ENCODE measurements around the gene SRSF7.
"Not testable (repeated sequence)": the region's sequence is repeated elsewhere in the genome, so short reads cannot be mapped to it uniquely, and the experiment has no call there.

The SRSF7 gene

GRCh38 chr2:38792321-38792720 lies 41.2 kb upstream of the SRSF7 start:
- H3K4me3 ChIP-seq (ENCODE audit: control insufficient read depth in 1 of 7, extremely low read depth in 1 of 7, insufficient read depth in 4 of 7, low read depth in 2 of 7, low read length in 6 of 7); H3K9me3 ChIP-seq (ENCODE audit: control extremely low read depth in 1 of 5, control insufficient read depth in 4 of 5, insufficient read depth in 2 of 5, low read depth in 1 of 5, low read length in 4 of 5); CTCF ChIA-PET; H3K4me1 ChIP-seq (ENCODE audit: control extremely low read depth in 1 of 4, control insufficient read depth in 4 of 4, insufficient read depth in 4 of 4, low read length in 3 of 4); POLR2A ChIA-PET; DNase-seq; H3K36me3 ChIP-seq (ENCODE audit: control insufficient read depth in 4 of 4, insufficient read depth in 4 of 4, low read length in 3 of 4); H3K27ac ChIP-seq (ENCODE audit: insufficient read depth in 1 of 2, low read depth in 1 of 2, low read length in 2 of 2, poor library complexity in 1 of 2, severe bottlenecking in 2 of 2); H3K27me3 ChIP-seq (replicated peaks in 2 of 5; ENCODE audit: control insufficient read depth in 4 of 5, insufficient read depth in 5 of 5, low read length in 4 of 5): not testable (repeated sequence)
- WGBS (ENCODE audit: insufficient coverage): 100% methylated on average over 5 of the region's 8 CpGs

GRCh38 chr2:38791744-38792143 lies 40.6 kb upstream of the SRSF7 start:
- no peak overlapping the region for H3K27ac ChIP-seq (ENCODE audit: insufficient read depth in 1 of 2, low read depth in 1 of 2, low read length in 2 of 2, poor library complexity in 1 of 2, severe bottlenecking in 2 of 2)
- CTCF ChIA-PET: no interaction called here
- H3K9me3 ChIP-seq (ENCODE audit: control extremely low read depth in 1 of 5, control insufficient read depth in 4 of 5, insufficient read depth in 2 of 5, low read depth in 1 of 5, low read length in 4 of 5): no peaks in the 10 kb centered on the region
- POLR2A ChIA-PET: no interaction called here
- H3K4me1 ChIP-seq (ENCODE audit: control extremely low read depth in 1 of 4, control insufficient read depth in 4 of 4, insufficient read depth in 4 of 4, low read length in 3 of 4): no peaks in the 10 kb centered on the region
- peak in 2 of 3 donors; percentile 35 to 47 for DNase-seq
- no peaks in the 10 kb centered on the region for H3K27me3 ChIP-seq (replicated peaks in 2 of 5; ENCODE audit: control insufficient read depth in 4 of 5, insufficient read depth in 5 of 5, low read length in 4 of 5)
- no peak overlapping the region for H3K4me3 ChIP-seq (ENCODE audit: control insufficient read depth in 1 of 7, extremely low read depth in 1 of 7, insufficient read depth in 4 of 7, low read depth in 2 of 7, low read length in 6 of 7)
- no peaks in the 10 kb centered on the region for H3K36me3 ChIP-seq (ENCODE audit: control insufficient read depth in 4 of 4, insufficient read depth in 4 of 4, low read length in 3 of 4)
- WGBS (ENCODE audit: insufficient coverage): 14% methylated on average over 1 of the region's 1 CpG

- ChIA-PET CTCF (no interaction called here), POLR2A (no interaction called here)
- Histone ChIP-seq H3K27me3 (replicated peaks in 2 of 5; ENCODE audit: control insufficient read depth in 4 of 5, insufficient read depth in 5 of 5, low read length in 4 of 5) (no peaks in the 10 kb centered on the region), H3K36me3 (ENCODE audit: control insufficient read depth in 4 of 4, insufficient read depth in 4 of 4, low read length in 3 of 4) (no peaks in the 10 kb centered on the region), H3K9me3 (ENCODE audit: control extremely low read depth in 1 of 5, control insufficient read depth in 4 of 5, insufficient read depth in 2 of 5, low read depth in 1 of 5, low read length in 4 of 5) (no peaks in the 10 kb centered on the region), H3K4me3 (ENCODE audit: control insufficient read depth in 1 of 7, extremely low read depth in 1 of 7, insufficient read depth in 4 of 7, low read depth in 2 of 7, low read length in 6 of 7) (no peak overlapping the region), H3K27ac (ENCODE audit: insufficient read depth in 1 of 2, low read depth in 1 of 2, low read length in 2 of 2, poor library complexity in 1 of 2, severe bottlenecking in 2 of 2) (no peak overlapping the region), H3K4me1 (ENCODE audit: control extremely low read depth in 1 of 4, control insufficient read depth in 4 of 4, insufficient read depth in 4 of 4, low read length in 3 of 4) (no peaks in the 10 kb centered on the region)
- DNase-seq: no peak
- WGBS (ENCODE audit: insufficient coverage): 90% methylated on average over 12 of the region's 14 CpGs
Measured at GRCh38 chr2:38789691-38790090, 38.5 kb upstream of the SRSF7 start.

GRCh38 chr2:38788306-38788705 lies 37.1 kb upstream of the SRSF7 start:
- CTCF ChIA-PET: no interaction called here
- H3K9me3 ChIP-seq (ENCODE audit: control extremely low read depth in 1 of 5, control insufficient read depth in 4 of 5, insufficient read depth in 2 of 5, low read depth in 1 of 5, low read length in 4 of 5): no peaks in the 10 kb centered on the region
- H3K4me3 ChIP-seq (ENCODE audit: control insufficient read depth in 1 of 7, extremely low read depth in 1 of 7, insufficient read depth in 4 of 7, low read depth in 2 of 7, low read length in 6 of 7): no peak overlapping the region
- no peak overlapping the region for H3K27ac ChIP-seq (ENCODE audit: insufficient read depth in 1 of 2, low read depth in 1 of 2, low read length in 2 of 2, poor library complexity in 1 of 2, severe bottlenecking in 2 of 2)
- DNase-seq: no peak
- WGBS (ENCODE audit: insufficient coverage): 100% methylated on average over 1 of the region's 6 CpGs
- peaks cover 0 to 2% (median 0%) of the 10 kb centered on the region in 4 experiments for H3K36me3 ChIP-seq (ENCODE audit: control insufficient read depth in 4 of 4, insufficient read depth in 4 of 4, low read length in 3 of 4)
- no peaks in the 10 kb centered on the region for H3K27me3 ChIP-seq (replicated peaks in 2 of 5; ENCODE audit: control insufficient read depth in 4 of 5, insufficient read depth in 5 of 5, low read length in 4 of 5)
- POLR2A ChIA-PET: no interaction called here
- H3K4me1 ChIP-seq (ENCODE audit: control extremely low read depth in 1 of 4, control insufficient read depth in 4 of 4, insufficient read depth in 4 of 4, low read length in 3 of 4): no peaks in the 10 kb centered on the region

GRCh38 chr2:38783586-38783985 lies 32.4 kb upstream of the SRSF7 start:
- POLR2A ChIA-PET: no interaction called here
- peaks cover under 1 to 7% (median 6%) of the 10 kb centered on the region in 4 experiments for H3K4me1 ChIP-seq (ENCODE audit: control extremely low read depth in 1 of 4, control insufficient read depth in 4 of 4, insufficient read depth in 4 of 4, low read length in 3 of 4)
- no peak overlapping the region for H3K27ac ChIP-seq (ENCODE audit: insufficient read depth in 1 of 2, low read depth in 1 of 2, low read length in 2 of 2, poor library complexity in 1 of 2, severe bottlenecking in 2 of 2)
- H3K36me3 ChIP-seq (ENCODE audit: control insufficient read depth in 4 of 4, insufficient read depth in 4 of 4, low read length in 3 of 4): peaks cover 4 to 20% (median 8%) of the 10 kb centered on the region in 4 experiments
- H3K4me3 ChIP-seq (ENCODE audit: control insufficient read depth in 1 of 7, extremely low read depth in 1 of 7, insufficient read depth in 4 of 7, low read depth in 2 of 7, low read length in 6 of 7): no peak overlapping the region
- H3K9me3 ChIP-seq (ENCODE audit: control extremely low read depth in 1 of 5, control insufficient read depth in 4 of 5, insufficient read depth in 2 of 5, low read depth in 1 of 5, low read length in 4 of 5): no peaks in the 10 kb centered on the region
- DNase-seq: no peak
- CTCF ChIA-PET: no interaction called here
- no peaks in the 10 kb centered on the region for H3K27me3 ChIP-seq (replicated peaks in 2 of 5; ENCODE audit: control insufficient read depth in 4 of 5, insufficient read depth in 5 of 5, low read length in 4 of 5)

GRCh38 chr2:38778687-38779082 lies 27.5 kb upstream of the SRSF7 start:
- Histone ChIP-seq H3K27me3 (replicated peaks in 2 of 5; ENCODE audit: control insufficient read depth in 4 of 5, insufficient read depth in 5 of 5, low read length in 4 of 5) (peaks cover 0 to 13% (median 3%) of the 10 kb centered on the region in 5 experiments), H3K27ac (ENCODE audit: insufficient read depth in 1 of 2, low read depth in 1 of 2, low read length in 2 of 2, poor library complexity in 1 of 2, severe bottlenecking in 2 of 2) (peak overlapping the region; percentile 75 to 84), H3K9me3 (ENCODE audit: control extremely low read depth in 1 of 5, control insufficient read depth in 4 of 5, insufficient read depth in 2 of 5, low read depth in 1 of 5, low read length in 4 of 5) (no peaks in the 10 kb centered on the region), H3K4me1 (ENCODE audit: control extremely low read depth in 1 of 4, control insufficient read depth in 4 of 4, insufficient read depth in 4 of 4, low read length in 3 of 4) (peaks cover 3 to 12% (median 9%) of the 10 kb centered on the region in 4 experiments), H3K36me3 (ENCODE audit: control insufficient read depth in 4 of 4, insufficient read depth in 4 of 4, low read length in 3 of 4) (peaks cover 4 to 20% (median 8%) of the 10 kb centered on the region in 4 experiments), H3K4me3 (ENCODE audit: control insufficient read depth in 1 of 7, extremely low read depth in 1 of 7, insufficient read depth in 4 of 7, low read depth in 2 of 7, low read length in 6 of 7) (peak overlapping the region; percentile 53 to 98 (median 83))
- CTCF ChIA-PET: no interaction called here
- peak in 1 of 3 donors; percentile 2 for DNase-seq
- POLR2A ChIA-PET: interaction anchor here (0.6 kb wide), 1 partner anchor 24 kb away, joined by 3 read pairs; no protein-coding TSS in a partner anchor
- 19% methylated on average over 6 of the region's 8 CpGs for WGBS (ENCODE audit: insufficient coverage)

DNA sequence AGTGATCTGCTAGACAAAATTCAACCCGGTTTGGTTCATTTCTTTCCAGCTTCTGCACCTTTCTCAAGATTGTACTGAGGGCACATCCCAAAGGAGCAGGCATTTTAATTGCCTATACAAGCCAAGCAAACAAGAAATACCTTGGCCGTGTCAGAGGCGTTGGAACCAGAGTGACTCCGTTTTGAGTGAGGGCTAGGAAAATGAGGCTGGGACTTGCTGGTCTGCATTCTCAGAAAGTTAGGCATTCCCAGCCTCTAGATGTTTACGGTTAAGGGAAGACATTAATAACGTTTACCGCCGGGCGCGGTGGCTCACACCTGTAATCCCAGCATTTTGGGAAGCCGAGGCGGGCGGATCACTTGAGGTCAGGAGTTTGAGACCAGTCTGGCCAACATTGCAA lies 25.4 kb upstream of the SRSF7 start:
- WGBS (ENCODE audit: insufficient coverage): 92% methylated on average over 12 of the region's 13 CpGs
- Histone ChIP-seq H3K9me3 (ENCODE audit: control extremely low read depth in 1 of 5, control insufficient read depth in 4 of 5, insufficient read depth in 2 of 5, low read depth in 1 of 5, low read length in 4 of 5) (no peaks in the 10 kb centered on the region), H3K36me3 (ENCODE audit: control insufficient read depth in 4 of 4, insufficient read depth in 4 of 4, low read length in 3 of 4) (peaks cover 2 to 13% (median 5%) of the 10 kb centered on the region in 4 experiments), H3K4me3 (ENCODE audit: control insufficient read depth in 1 of 7, extremely low read depth in 1 of 7, insufficient read depth in 4 of 7, low read depth in 2 of 7, low read length in 6 of 7) (no peak overlapping the region), H3K27me3 (replicated peaks in 2 of 5; ENCODE audit: control insufficient read depth in 4 of 5, insufficient read depth in 5 of 5, low read length in 4 of 5) (peaks cover 0 to 13% (median 3%) of the 10 kb centered on the region in 5 experiments), H3K4me1 (ENCODE audit: control extremely low read depth in 1 of 4, control insufficient read depth in 4 of 4, insufficient read depth in 4 of 4, low read length in 3 of 4) (peaks cover 3 to 12% (median 9%) of the 10 kb centered on the region in 4 experiments), H3K27ac (ENCODE audit: insufficient read depth in 1 of 2, low read depth in 1 of 2, low read length in 2 of 2, poor library complexity in 1 of 2, severe bottlenecking in 2 of 2) (no peak overlapping the region)
- ChIA-PET CTCF (interaction anchor here (0.9 kb wide), 1 partner anchor 37 kb away, joined by 3 read pairs; no protein-coding TSS in a partner anchor), POLR2A (interaction anchor here (0.5 to 1.6 kb wide), 4 partner anchors 17 to 138 kb away, joined by 3 to 5 read pairs (median 3); partner anchors contain the start of gene SRSF7)
- DNase-seq: no peak

Data from common myeloid progenitor, CD34-positive (primary cell).